Thyroid gland (tissue), 4 donors: ENCODE results near the gene ADH7. TPM values are rescaled to one million over a fixed set of nuclear protein-coding genes. Genes with fewer than 3 reads are reported as not detected.
A peak's percentile ranks its signal among the peaks of the same experiment; 100 is the strongest.

Experiments
- DNase-seq, 2 donors: peaks; one replicate each; pipeline ENCODE4 v3.0.0-alpha.2; 2019
- H3K27ac ChIP-seq, 3 donors: fragments of 200-600 bp; sonication (generic); 1 replicate in 2 of 3; 2 replicates in 1 of 3; pipeline ENCODE4 v1.5.1; 2016 to 2019; ENCODE audit warnings: mild to moderate bottlenecking in 1 of 3, moderate library complexity in 1 of 3
- H3K27me3 ChIP-seq: fragments of 200-600 bp; sonication (generic); one replicate; pipeline ENCODE4 v1.5.1; 2019
- H3K36me3 ChIP-seq, 2 donors: fragments of 200-600 bp; sonication (generic); one replicate each; pipeline ENCODE4 v1.5.1; 2016 to 2019
- H3K4me1 ChIP-seq, 2 donors: fragments of 200-600 bp; sonication (generic); one replicate each; pipeline ENCODE4 v1.5.1; 2017 to 2019
- H3K4me3 ChIP-seq, 3 donors: fragments of 200-600 bp; sonication (generic); replicated peaks in 1 of 3; 1 replicate in 2 of 3; 2 replicates in 1 of 3; pipeline ENCODE4 v1.5.1; 2016; ENCODE audit warnings: mild to moderate bottlenecking in 1 of 3
- H3K9me3 ChIP-seq: fragments of 200-600 bp; sonication (generic); one replicate; pipeline ENCODE4 v1.5.1; 2017
- POLR2A ChIP-seq, 2 donors: fragments of 450-650 bp; IDR thresholded peaks; one replicate each; pipeline ENCODE4 v1.6.1; 2017; ENCODE audit warnings: antibody characterized with exemption in 2 of 2, mild to moderate bottlenecking in 2 of 2, moderate library complexity in 1 of 2
- WGBS, 2 donors: methylation state at CpG; one replicate each; pipeline ENCODE4 v1.1.5; 2017; 5-methylcytosine and 5-hydroxymethylcytosine counted together
- intact Hi-C: fragments of 100-400 bp; cut with DNase I; formaldehyde crosslinking; loops from one replicate; pipeline ENCODE4 v1.15.1; 2023
- total RNA-seq, 4 donors: library from RNA; depleted of rRNA; stranded (reverse); fragments of >200 nt; gene quantifications; one replicate each; pipeline ENCODE4 v1.2.3, GENCODE V29; 2016
- TF ChIP-seq, protein P1 (sequence below), 6 experiments: fragments of 200-600 bp in 3 of 6; fragments of 450-650 bp in 3 of 6; sonication (generic) in 3 of 6; IDR thresholded peaks; one replicate each; pipeline ENCODE4 v1.5.1; 2016 to 2019; ENCODE audit warnings: antibody characterized with exemption in 6 of 6, mild to moderate bottlenecking in 2 of 6, inconsistent platforms in 1 of 6, moderate library complexity in 1 of 6

The ADH7 gene
- total RNA-seq, 4 donors from 2014 or later: not detected

DNA sequence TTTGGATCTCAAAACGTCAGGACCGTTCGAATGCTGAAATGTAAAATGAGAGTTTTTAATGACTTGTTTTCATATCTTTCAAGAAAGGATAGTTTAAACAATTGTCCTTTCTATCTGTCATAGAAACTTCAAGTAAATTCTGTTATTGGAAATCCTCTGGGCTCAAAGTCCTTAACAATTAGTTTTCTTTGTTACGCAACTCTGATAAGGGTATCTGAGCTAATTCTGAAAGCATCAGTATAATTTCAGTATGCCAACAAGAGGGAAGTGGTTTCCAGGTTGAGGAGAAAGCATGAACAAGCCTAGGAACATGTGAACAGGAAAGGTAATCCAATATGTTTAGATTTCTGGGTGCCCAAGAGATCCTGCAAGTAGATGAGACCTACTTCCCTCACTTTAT is 22.0 kb downstream of the ADH7 start:
- intact Hi-C loops: no loop called here
- Histone ChIP-seq H3K27ac (no peak overlapping the region), H3K4me3 (no peak overlapping the region), H3K9me3 (no peaks in the 10 kb centered on the region), H3K4me1 (peaks cover 0 to 2% of the 10 kb centered on the region in 2 donors), H3K27me3 (no peaks in the 10 kb centered on the region), H3K36me3 (no peaks in the 10 kb centered on the region)
- 70 to 78% methylated on average over 4 of the region's 4 CpGs for WGBS, 2 donors
- DNase-seq: no peak
- TF ChIP-seq, protein P1, sequence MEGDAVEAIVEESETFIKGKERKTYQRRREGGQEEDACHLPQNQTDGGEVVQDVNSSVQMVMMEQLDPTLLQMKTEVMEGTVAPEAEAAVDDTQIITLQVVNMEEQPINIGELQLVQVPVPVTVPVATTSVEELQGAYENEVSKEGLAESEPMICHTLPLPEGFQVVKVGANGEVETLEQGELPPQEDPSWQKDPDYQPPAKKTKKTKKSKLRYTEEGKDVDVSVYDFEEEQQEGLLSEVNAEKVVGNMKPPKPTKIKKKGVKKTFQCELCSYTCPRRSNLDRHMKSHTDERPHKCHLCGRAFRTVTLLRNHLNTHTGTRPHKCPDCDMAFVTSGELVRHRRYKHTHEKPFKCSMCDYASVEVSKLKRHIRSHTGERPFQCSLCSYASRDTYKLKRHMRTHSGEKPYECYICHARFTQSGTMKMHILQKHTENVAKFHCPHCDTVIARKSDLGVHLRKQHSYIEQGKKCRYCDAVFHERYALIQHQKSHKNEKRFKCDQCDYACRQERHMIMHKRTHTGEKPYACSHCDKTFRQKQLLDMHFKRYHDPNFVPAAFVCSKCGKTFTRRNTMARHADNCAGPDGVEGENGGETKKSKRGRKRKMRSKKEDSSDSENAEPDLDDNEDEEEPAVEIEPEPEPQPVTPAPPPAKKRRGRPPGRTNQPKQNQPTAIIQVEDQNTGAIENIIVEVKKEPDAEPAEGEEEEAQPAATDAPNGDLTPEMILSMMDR (IDR thresholded peaks at IDR 0.05): no peak
- TF ChIP-seq POLR2A (IDR thresholded peaks at IDR 0.05): no peak

DNA sequence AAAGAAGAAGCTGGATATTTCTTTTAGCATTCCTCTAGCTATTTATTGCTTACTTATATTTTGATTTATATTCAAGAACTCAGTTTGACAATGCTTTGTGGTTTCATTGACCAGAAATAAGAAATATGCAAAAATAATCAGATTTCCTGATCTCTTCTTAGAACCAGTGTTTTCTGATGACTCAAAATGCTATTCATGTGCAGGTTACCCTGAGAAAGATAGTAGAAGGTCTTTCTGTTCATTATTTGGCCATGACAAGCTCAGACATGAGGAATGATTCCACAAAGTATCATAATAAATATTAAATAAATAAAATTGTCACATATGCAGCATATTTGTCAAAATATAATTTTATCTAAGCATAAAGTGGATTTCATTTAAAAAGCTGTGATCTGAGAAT is 24.1 kb downstream of the ADH7 start:
- Histone ChIP-seq H3K27me3 (no peaks in the 10 kb centered on the region), H3K36me3 (no peaks in the 10 kb centered on the region), H3K4me3 (no peak overlapping the region), H3K27ac (no peak overlapping the region), H3K4me1 (peaks cover 0 to 7% of the 10 kb centered on the region in 2 donors), H3K9me3 (no peaks in the 10 kb centered on the region)
- DNase-seq: no peak
- intact Hi-C loops: no loop called here
- TF ChIP-seq, protein P1 (IDR thresholded peaks at IDR 0.05): no peak
- no peak for TF ChIP-seq POLR2A (IDR thresholded peaks at IDR 0.05)

DNA sequence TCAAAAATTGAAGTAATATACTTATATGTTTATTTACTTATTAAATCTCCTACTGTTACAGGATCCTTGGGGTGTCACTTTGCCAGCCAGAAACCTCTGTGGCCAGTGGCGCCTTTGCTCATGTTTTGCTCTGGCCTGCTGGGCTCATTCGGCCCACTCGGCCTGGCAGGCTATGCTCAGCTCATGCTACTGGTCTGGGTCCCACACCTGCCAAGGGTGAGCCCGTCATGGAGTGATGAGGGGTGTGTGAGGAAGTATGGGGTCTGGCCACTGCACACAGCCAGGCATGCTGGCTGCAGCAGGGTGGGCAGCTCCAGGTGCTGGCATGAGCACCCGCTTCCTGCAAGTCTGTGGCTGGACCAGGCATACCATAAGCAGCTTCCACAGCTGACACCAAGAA is 25.1 kb downstream of the ADH7 start:
- no peaks in the 10 kb centered on the region for H3K36me3 ChIP-seq
- H3K27me3 ChIP-seq: no peaks in the 10 kb centered on the region
- H3K4me1 ChIP-seq: peaks cover 0 to 10% of the 10 kb centered on the region in 2 donors

DNA sequence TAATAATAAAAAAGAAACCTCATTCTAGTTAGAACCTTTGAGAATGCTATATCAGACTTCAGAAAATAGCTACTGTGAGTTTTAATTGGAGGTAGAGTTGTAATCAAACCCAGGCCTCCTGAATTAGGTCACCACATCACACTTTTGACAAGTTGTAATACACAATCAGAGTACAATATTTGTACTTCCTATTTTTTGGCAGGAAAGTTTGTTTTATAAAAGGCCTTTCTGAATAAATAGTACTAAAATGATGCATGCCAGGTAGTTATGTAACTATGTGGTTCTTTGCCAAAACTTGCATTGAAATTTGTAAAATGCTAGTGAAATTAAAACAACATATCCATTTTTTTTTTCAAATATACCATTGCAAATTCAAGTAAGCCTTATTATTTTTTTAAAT is 26.8 kb downstream of the ADH7 start:
- Histone ChIP-seq H3K4me1 (peaks cover 0 to 22% of the 10 kb centered on the region in 2 donors), H3K27ac (peak overlapping the region in 1 of 3 donors; percentile 25), H3K36me3 (no peaks in the 10 kb centered on the region), H3K27me3 (no peaks in the 10 kb centered on the region), H3K4me3 (no peak overlapping the region), H3K9me3 (no peaks in the 10 kb centered on the region)
- TF ChIP-seq, protein P1 (IDR thresholded peaks at IDR 0.05): no peak
- no peak for TF ChIP-seq POLR2A (IDR thresholded peaks at IDR 0.05)
- no peak for DNase-seq
- intact Hi-C loops: loop anchor here (10.0 kb wide), 1 partner anchor 284 kb away; no protein-coding TSS in a partner anchor

More for the DNA sequence above, 25.1 kb downstream of the ADH7 start:
- H3K4me3 ChIP-seq: no peak overlapping the region
- no peaks in the 10 kb centered on the region for H3K9me3 ChIP-seq
- WGBS, 2 donors: 93% methylated on average over 4 to 5 of the region's 5 CpGs
- no peak for DNase-seq
- intact Hi-C loops: no loop called here
- no peak overlapping the region for H3K27ac ChIP-seq
- TF ChIP-seq POLR2A (IDR thresholded peaks at IDR 0.05): no peak
- TF ChIP-seq, protein P1 (IDR thresholded peaks at IDR 0.05): no peak

DNA sequence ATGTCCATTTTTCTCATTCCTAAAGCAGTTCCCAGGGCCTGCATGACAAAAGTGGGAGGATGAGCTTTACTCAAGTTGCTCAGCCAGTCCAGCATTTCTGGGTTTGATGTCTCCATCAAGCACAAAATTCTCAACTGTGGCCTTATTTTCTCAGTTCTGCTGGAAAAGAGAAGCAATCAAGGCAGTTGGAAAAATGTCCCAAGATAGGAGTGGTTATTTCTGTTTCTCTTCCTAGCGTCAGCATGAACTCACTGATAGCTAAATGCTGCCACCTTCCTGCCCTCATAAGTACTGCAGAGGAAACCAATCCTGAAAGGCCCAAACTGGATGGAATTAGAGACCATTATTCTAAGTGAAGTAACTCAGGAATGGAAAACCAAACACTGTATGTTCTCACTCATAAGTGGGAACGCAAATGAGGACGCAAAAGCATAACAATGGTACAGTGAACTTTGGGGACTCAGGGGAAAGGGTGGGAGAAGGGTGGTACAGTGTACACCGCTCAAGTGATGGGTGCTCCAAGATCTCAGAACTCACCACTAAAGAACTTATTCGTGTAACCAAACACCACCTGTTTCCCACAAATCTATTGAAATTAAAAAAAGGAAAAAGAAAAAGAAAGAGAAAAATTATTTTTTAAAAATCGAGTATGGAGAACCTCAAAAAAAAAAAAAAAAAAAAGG is 29.6 kb downstream of the ADH7 start:
- H3K27ac ChIP-seq: peak overlapping the region; percentile 2 to 24 (median 10)
- no peaks in the 10 kb centered on the region for H3K36me3 ChIP-seq
- peak; percentile 69 to 77 for DNase-seq
- H3K4me1 ChIP-seq: peaks cover 0 to 28% of the 10 kb centered on the region in 2 donors
- H3K27me3 ChIP-seq: no peaks in the 10 kb centered on the region
- H3K4me3 ChIP-seq: no peak overlapping the region
- intact Hi-C loops: loop anchor here (10.0 kb wide), 1 partner anchor 281 kb away; no protein-coding TSS in a partner anchor
- no peak for TF ChIP-seq POLR2A (IDR thresholded peaks at IDR 0.05)
- TF ChIP-seq, protein P1 (IDR thresholded peaks at IDR 0.05): peak; percentile 68 to 98 (median 94)
- 32 to 35% methylated on average over 6 of the region's 6 CpGs for WGBS, 2 donors
- H3K9me3 ChIP-seq: no peaks in the 10 kb centered on the region
